HepG2 (cell line): Measurements from ENCODE around the gene CHMP1B. TPM values are rescaled to one million over a fixed set of nuclear protein-coding genes. Genes with fewer than 3 reads are reported as not detected.
"Not testable (repeated sequence)": the region's sequence is repeated elsewhere in the genome, so short reads cannot be mapped to it uniquely, and the experiment has no call there.

Source experiments
- ATAC-seq: fragments of 200-7000 bp; cut with Tn5 transposase; 3 replicates; pipeline ENCODE4 v1.9.1; 2020; ENCODE audit warnings: mild to moderate bottlenecking, moderate library complexity
- BruUV-seq: library from RNA; stranded (reverse); fragments of 400-500 nt; replicated peaks from 2 replicates; lab custom pipeline; 2021; lab: Mats Ljungman, UMichigan
- CTCF ChIA-PET: fragments of 300-600 bp; formaldehyde crosslinking; extraction: SDS; loops from one replicate; lab custom pipeline; 2021; ENCODE audit warnings: low total read pairs, inconsistent platforms, low intra/inter-chr PET ratio; lab: Yijun Ruan, JAX
- POLR2A ChIA-PET: fragments of 350-600 bp; sonication (Branson Sonifier 250); formaldehyde crosslinking; loops from one replicate; lab custom pipeline; 2020; ENCODE audit warnings: antibody characterized with exemption, inconsistent platforms; lab: Yijun Ruan, JAX
- DNase-seq: peaks from one replicate; pipeline ENCODE4 v3.0.0-alpha.2; 2015; ENCODE audit warnings: low spot score
- FAIRE-seq: peaks from 3 replicates; lab custom pipeline; 2011; peaks lifted over from hg19 to GRCh38; lab: Jason Lieb, UNC
- H2AFZ ChIP-seq: one replicate; pipeline ENCODE4 v1.6.1; 2011; ENCODE audit warnings: low read length, inconsistent platforms
- H3K27ac ChIP-seq: fragments of 300-600 bp; 3 replicates; pipeline ENCODE4 v1.8.0; 2011; ENCODE audit warnings: mixed run types, mild to moderate bottlenecking, mixed read lengths, low read length, inconsistent platforms; ENCODE audit not compliant: insufficient read depth; ENCODE audit errors: extremely low read length
- H3K27me3 ChIP-seq, 2 experiments: fragments of 200-600 bp in 1 of 2; 2 replicates in 1 of 2; 3 replicates in 1 of 2; pipeline versions ENCODE4 v1.6.0 to v1.8.0; 2011; ENCODE audit warnings: low read length in 2 of 2, mild to moderate bottlenecking in 2 of 2, moderate library complexity in 2 of 2, inconsistent platforms in 1 of 2; ENCODE audit not compliant: insufficient read depth in 2 of 2, control insufficient read depth in 1 of 2
- H3K36me3 ChIP-seq, 2 experiments: fragments of 200-600 bp in 1 of 2; replicated peaks in 1 of 2; 2 replicates in 1 of 2; 3 replicates in 1 of 2; pipeline versions ENCODE4 v1.5.1 to v1.8.0; 2011; ENCODE audit warnings: low read length in 2 of 2, inconsistent platforms in 1 of 2; ENCODE audit not compliant: insufficient read depth in 2 of 2, control insufficient read depth in 1 of 2
- H3K4me1 ChIP-seq: 2 replicates; pipeline ENCODE4 v1.5.1; 2012; ENCODE audit warnings: low read length, inconsistent platforms; ENCODE audit not compliant: insufficient read depth
- H3K4me2 ChIP-seq: 2 replicates; pipeline ENCODE4 v1.6.0; 2011; ENCODE audit warnings: low read depth, low read length, inconsistent platforms
- H3K4me3 ChIP-seq, 3 experiments: fragments of 200-600 bp in 1 of 3; sonication (generic), shearing (Covaris generic) in 1 of 3; replicated peaks in 1 of 3; 2 replicates each; pipeline ENCODE4 v1.5.1; 2011 to 2016; ENCODE audit warnings: low read length in 3 of 3, inconsistent platforms in 2 of 3, low read depth in 2 of 3, mild to moderate bottlenecking in 2 of 3, control low read depth in 1 of 3, mixed read lengths in 1 of 3; ENCODE audit not compliant: insufficient read depth in 1 of 3
- H3K79me2 ChIP-seq: one replicate; pipeline ENCODE4 v1.6.1; 2011; ENCODE audit warnings: low read length, inconsistent platforms; ENCODE audit not compliant: insufficient read depth
- H3K9ac ChIP-seq: 2 replicates; pipeline ENCODE4 v1.6.0; 2011; ENCODE audit warnings: mild to moderate bottlenecking, low read depth, low read length, inconsistent platforms; ENCODE audit not compliant: insufficient read depth
- H3K9me3 ChIP-seq: 2 replicates; pipeline ENCODE4 v1.5.1; 2012; ENCODE audit warnings: mild to moderate bottlenecking, low read length
- H4K20me1 ChIP-seq: 2 replicates; pipeline ENCODE4 v1.6.0; 2011; ENCODE audit warnings: inconsistent platforms, mild to moderate bottlenecking, low read length, moderate library complexity; ENCODE audit not compliant: insufficient read depth
- AGO2 ChIP-seq: fragments of 200-400 bp; formaldehyde crosslinking; optimal IDR thresholded peaks from 2 replicates; pipeline ENCODE3; 2017; ENCODE audit warnings: mild to moderate bottlenecking, low read depth, low read length, moderate library complexity
- CBX1 ChIP-seq: IDR thresholded peaks from one replicate; pipeline ENCODE4 v1.6.1; 2016; ENCODE audit warnings: antibody characterized with exemption, low read depth
- GTF3A ChIP-seq: sonication (generic); formaldehyde crosslinking; conservative IDR thresholded peaks from 2 replicates; pipeline ENCODE4 v1.4.0; 2020; ENCODE audit warnings: mild to moderate bottlenecking, missing genetic modification reagents
- HNF1A ChIP-seq, 2 experiments: sonication (generic) in 1 of 2; formaldehyde crosslinking in 1 of 2; IDR thresholded peaks; 2 replicates each; pipeline versions ENCODE4 v1.4.0 to v1.6.1; 2016 to 2020; ENCODE audit warnings: borderline replicate concordance in 1 of 2, low read depth in 1 of 2, mild to moderate bottlenecking in 1 of 2, missing genetic modification reagents in 1 of 2
- RBAK ChIP-seq: sonication (generic); formaldehyde crosslinking; IDR thresholded peaks from 2 replicates; pipeline ENCODE4 v1.5.1; 2020; ENCODE audit warnings: mild to moderate bottlenecking, missing genetic modification reagents
- RFX1 ChIP-seq: fragments of 450-650 bp; IDR thresholded peaks from 2 replicates; pipeline ENCODE4 v1.6.1; 2017
- ZFY ChIP-seq: sonication (generic); formaldehyde crosslinking; IDR thresholded peaks from 2 replicates; pipeline ENCODE4 v1.4.0; 2020; ENCODE audit warnings: missing genetic modification reagents
- ZNF543 ChIP-seq: sonication (generic); formaldehyde crosslinking; IDR thresholded peaks from 2 replicates; pipeline ENCODE4 v1.4.0; 2020; ENCODE audit warnings: mild to moderate bottlenecking, missing genetic modification reagents
- ZNF687 ChIP-seq: sonication (generic); formaldehyde crosslinking; IDR thresholded peaks from 2 replicates; pipeline ENCODE4 v1.5.1; 2020; ENCODE audit warnings: mild to moderate bottlenecking, missing genetic modification reagents, moderate library complexity
- WGBS: methylation state at CpG from one replicate; pipeline ENCODE4 v1.1.6; 2017; ENCODE audit warnings: low lambda C conversion rate; 5-methylcytosine and 5-hydroxymethylcytosine counted together
- in situ Hi-C: cut with HindIII; loops from 2 replicates; pipeline ENCODE4 v1.10.0; 2017; ENCODE audit warnings: low pct_unique_long_range_greater_than_20kb; ENCODE audit not compliant: extremely low pct_ligation_motif_present
- intact Hi-C: fragments of 100-400 bp; cut with micrococcal nuclease; formaldehyde crosslinking; loops from one replicate; pipeline ENCODE4 v1.10.0; 2022; ENCODE audit not compliant: unreplicated experiment
- polyA plus RNA-seq, 8 experiments: library from polyadenylated mRNA; depleted of rRNA in 3 of 8; stranded (reverse) in 7 of 8; unstranded in 1 of 8; fragments of >200 nt; fragmentation: Illumina TruSeq in 4 of 8; extraction: Trizol in 4 of 8; gene quantifications; 2 replicates each; pipeline versions ENCODE4 v1.2.1 to v1.2.3, GENCODE V29; 2011 to 2016; ENCODE audit warnings: low read depth in 4 of 8, missing spikeins in 1 of 8, mixed read lengths in 1 of 8; ENCODE audit not compliant: insufficient read depth in 1 of 8
- total RNA-seq, 5 experiments: library from RNA; depleted of rRNA; stranded (reverse); fragments of >200 nt; fragmentation: Illumina TruSeq; extraction: Trizol; gene quantifications; 2 replicates each; pipeline ENCODE4 v1.2.3, GENCODE V29; 2016; ENCODE audit warnings: low read depth in 1 of 5

CHMP1B gene
- total and polyA plus RNA-seq, 2 of the 13 experiments (the other 11 are each of a cell fraction or from before 2014, with no cell fraction given): 18.8 to 20.2 TPM

GRCh38 chr18:11851806-11852337, 659 bp downstream of the CHMP1B start (continued):
- TF ChIP-seq CBX1: no peak
- TF ChIP-seq RFX1: no peak
- TF ChIP-seq ZNF687 (CRISPR knock-in tag): peak; percentile 59
- TF ChIP-seq ZNF543 (CRISPR knock-in tag): 0 out of 2 replicates have a peak, but pooled peaks have one; percentile 6
- TF ChIP-seq HNF1A (IDR thresholded peaks at IDR 0.05; ENCODE audit: low read depth): no peak
- no peak for TF ChIP-seq HNF1A (CRISPR knock-in tag; IDR thresholded peaks at IDR 0.05; ENCODE audit: borderline replicate concordance)
- 0 out of 2 replicates have a peak, but pooled peaks have one; percentile 46 for TF ChIP-seq GTF3A (CRISPR knock-in tag)
- TF ChIP-seq ZFY (CRISPR knock-in tag): no peak
- TF ChIP-seq AGO2: peak; percentile 24
- no peak for TF ChIP-seq RBAK (CRISPR knock-in tag)

- FAIRE-seq, CTCF ChIA-PET, ATAC-seq, BruUV-seq, H3K9me3 ChIP-seq, H3K4me2 ChIP-seq, H3K4me3 ChIP-seq, H3K27me3 ChIP-seq, DNase-seq, H4K20me1 ChIP-seq, H3K9ac ChIP-seq, H2AFZ ChIP-seq, H3K36me3 ChIP-seq, H3K27ac ChIP-seq, in situ Hi-C loops: not testable (repeated sequence)
- Histone ChIP-seq H3K79me2 (peaks cover 27% of the 10 kb centered on the region), H3K4me1 (peaks cover 71% of the 10 kb centered on the region)
- POLR2A ChIA-PET: interaction anchor here (0.6 kb wide), 1 partner anchor 14 kb away, joined by 3 read pairs; no protein-coding TSS in a partner anchor
- intact Hi-C loops: loop anchor here (10.0 kb wide), 2 partner anchors 50 to 140 kb away; partner anchors contain the start of gene MPPE1
- WGBS: 92% methylated on average over 6 of the region's 6 CpGs
Measured at GRCh38 chr18:11854554-11854953, 3.3 kb downstream of the CHMP1B start.
